ENCODE measurements around the gene CRYGB.
"Not testable (repeated sequence)": the region's sequence is repeated elsewhere in the genome, so short reads cannot be mapped to it uniquely, and the experiment has no call there.

Gene CRYGB

DNA sequence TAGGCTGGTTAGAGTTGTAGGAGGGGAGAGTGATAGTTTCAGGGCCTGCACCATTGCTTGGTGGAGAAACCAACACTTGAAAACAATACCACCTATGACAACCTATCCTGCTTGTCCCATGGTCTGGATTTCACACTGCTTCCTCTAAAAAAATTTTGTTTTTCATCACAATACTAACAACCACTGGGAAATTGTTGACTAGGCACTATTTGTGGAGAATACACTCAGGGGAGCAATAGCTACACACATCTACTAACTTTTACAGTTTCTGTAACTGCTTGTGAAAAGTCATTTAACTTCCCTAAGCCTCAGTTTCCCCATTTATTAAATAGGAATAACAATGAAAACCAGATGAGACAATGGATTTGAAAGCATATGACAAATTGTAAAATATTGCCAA is 4.1 kb upstream of the CRYGB start:
- no peaks in the 10 kb centered on the region for H3K4me1 ChIP-seq (ENCODE audit: control insufficient read depth, insufficient read depth, low read length, poor library complexity, severe bottlenecking)
- no peaks in the 10 kb centered on the region for H3K36me3 ChIP-seq (ENCODE audit: control insufficient read depth, insufficient read depth, low read length)
- no peak overlapping the region for H3K27ac ChIP-seq (ENCODE audit: low read depth, low read length, severe bottlenecking)
- H3K9me3 ChIP-seq (ENCODE audit: control insufficient read depth, low read length), result no peaks in the 10 kb centered on the region
- H3K4me3 ChIP-seq (ENCODE audit: extremely low read depth, insufficient read depth, low read length, poor library complexity, severe bottlenecking), result no peak overlapping the region

GRCh38 chr2:208148803-208149202 is 2.8 kb upstream of the CRYGB start:
- no peak overlapping the region for H3K27ac ChIP-seq (ENCODE audit: low read depth, low read length, severe bottlenecking)
- 29% methylated on average over 1 of the region's 2 CpGs; no CpG with 5 or more reads in 1 of the 2 experiments for WGBS, 2 experiments (ENCODE audit: insufficient coverage in 2 of 2)
- H3K36me3 ChIP-seq (ENCODE audit: control insufficient read depth, insufficient read depth, low read length), result no peaks in the 10 kb centered on the region

GRCh38 chr2:208147759-208148158 is 1.8 kb upstream of the CRYGB start:
- H3K4me1 ChIP-seq (ENCODE audit: control insufficient read depth, insufficient read depth, low read length, poor library complexity, severe bottlenecking), result no peaks in the 10 kb centered on the region
- H3K27ac ChIP-seq (ENCODE audit: low read depth, low read length, severe bottlenecking), result no peak overlapping the region
- no peaks in the 10 kb centered on the region for H3K9me3 ChIP-seq (ENCODE audit: control insufficient read depth, low read length)
- H3K4me3 ChIP-seq (ENCODE audit: extremely low read depth, insufficient read depth, low read length, poor library complexity, severe bottlenecking), result no peak overlapping the region
- no peaks in the 10 kb centered on the region for H3K36me3 ChIP-seq (ENCODE audit: control insufficient read depth, insufficient read depth, low read length)
- 79 to 88% methylated on average over 3 of the region's 3 CpGs for WGBS, 2 experiments (ENCODE audit: insufficient coverage in 2 of 2)

More at GRCh38 chr2:208148803-208149202, 2.8 kb upstream of the CRYGB start:
- Histone ChIP-seq H3K4me3 (ENCODE audit: extremely low read depth, insufficient read depth, low read length, poor library complexity, severe bottlenecking) (no peak overlapping the region), H3K4me1 (ENCODE audit: control insufficient read depth, insufficient read depth, low read length, poor library complexity, severe bottlenecking) (no peaks in the 10 kb centered on the region), H3K9me3 (ENCODE audit: control insufficient read depth, low read length) (no peaks in the 10 kb centered on the region)

GRCh38 chr2:208147008-208147407 is 1.1 kb upstream of the CRYGB start:
- H3K9me3 ChIP-seq (ENCODE audit: control insufficient read depth, low read length), result no peaks in the 10 kb centered on the region
- H3K36me3 ChIP-seq (ENCODE audit: control insufficient read depth, insufficient read depth, low read length), result no peaks in the 10 kb centered on the region
- H3K27ac ChIP-seq (ENCODE audit: low read depth, low read length, severe bottlenecking), result no peak overlapping the region
- H3K4me1 ChIP-seq (ENCODE audit: control insufficient read depth, insufficient read depth, low read length, poor library complexity, severe bottlenecking), result no peaks in the 10 kb centered on the region
- no peak overlapping the region for H3K4me3 ChIP-seq (ENCODE audit: extremely low read depth, insufficient read depth, low read length, poor library complexity, severe bottlenecking)

GRCh38 chr2:208142925-208143799 is 2.8 kb downstream of the CRYGB start:
- Histone ChIP-seq H3K27ac (ENCODE audit: low read depth, low read length, severe bottlenecking) (no peak overlapping the region), H3K9me3 (ENCODE audit: control insufficient read depth, low read length) (peaks cover 3% of the 10 kb centered on the region), H3K36me3 (ENCODE audit: control insufficient read depth, insufficient read depth, low read length) (no peaks in the 10 kb centered on the region), H3K4me3 (ENCODE audit: extremely low read depth, insufficient read depth, low read length, poor library complexity, severe bottlenecking) (no peak overlapping the region), H3K4me1 (ENCODE audit: control insufficient read depth, insufficient read depth, low read length, poor library complexity, severe bottlenecking) (no peaks in the 10 kb centered on the region)
- WGBS, 2 experiments (ENCODE audit: insufficient coverage in 2 of 2), result 65 to 66% methylated on average over 6 to 10 of the region's 14 CpGs

DNA sequence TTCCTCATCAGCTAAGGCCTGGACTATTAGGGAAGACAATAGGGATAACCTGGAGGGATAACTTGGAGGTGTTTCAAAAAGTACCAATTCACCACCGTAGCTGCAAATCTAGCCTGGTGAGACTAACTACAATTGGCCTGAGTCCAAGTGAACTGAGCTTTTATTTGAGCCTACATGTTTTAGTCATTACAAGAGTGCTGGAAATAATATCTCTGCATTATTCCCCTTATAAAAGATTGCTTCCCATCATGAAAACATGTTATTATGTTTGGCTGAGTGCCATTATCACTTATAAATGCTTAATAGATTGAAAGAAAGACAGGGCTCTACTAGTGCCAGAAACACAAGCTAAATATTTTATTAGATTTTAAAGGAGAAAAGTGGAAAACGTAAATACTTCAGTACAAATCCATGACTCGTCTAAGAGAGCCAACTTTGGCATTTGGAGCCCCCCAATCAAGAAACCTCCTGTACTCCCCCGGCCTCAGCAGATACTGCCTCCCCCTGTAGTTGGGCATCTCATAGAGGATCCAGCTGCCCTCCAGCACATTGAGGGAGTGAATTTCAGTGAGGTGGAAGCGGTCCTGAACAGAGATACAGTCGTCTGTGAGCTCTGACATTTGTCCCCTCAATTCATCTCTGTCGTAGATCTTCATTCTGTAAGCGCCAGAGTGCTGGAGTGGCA is 3.6 kb downstream of the CRYGB start:
- Histone ChIP-seq H3K9me3 (ENCODE audit: control insufficient read depth, low read length) (peaks cover 3% of the 10 kb centered on the region), H3K36me3 (ENCODE audit: control insufficient read depth, insufficient read depth, low read length) (no peaks in the 10 kb centered on the region)
- 87 to 88% methylated on average over 5 of the region's 8 CpGs for WGBS, 2 experiments (ENCODE audit: insufficient coverage in 2 of 2)

GRCh38 chr2:208139447-208139846 is 6.5 kb downstream of the CRYGB start:
- Histone ChIP-seq H3K27ac (ENCODE audit: low read depth, low read length, severe bottlenecking) (no peak overlapping the region), H3K36me3 (ENCODE audit: control insufficient read depth, insufficient read depth, low read length) (no peaks in the 10 kb centered on the region), H3K4me1 (ENCODE audit: control insufficient read depth, insufficient read depth, low read length, poor library complexity, severe bottlenecking) (no peaks in the 10 kb centered on the region), H3K9me3 (ENCODE audit: control insufficient read depth, low read length) (peaks cover 3% of the 10 kb centered on the region), H3K4me3 (ENCODE audit: extremely low read depth, insufficient read depth, low read length, poor library complexity, severe bottlenecking) (no peak overlapping the region)
- WGBS, 2 experiments (ENCODE audit: insufficient coverage in 2 of 2), result 90 to 93% methylated on average over 17 to 18 of the region's 18 CpGs

More for the DNA sequence above, 3.6 kb downstream of the CRYGB start:
- no peak overlapping the region for H3K27ac ChIP-seq (ENCODE audit: low read depth, low read length, severe bottlenecking)
- no peak overlapping the region for H3K4me3 ChIP-seq (ENCODE audit: extremely low read depth, insufficient read depth, low read length, poor library complexity, severe bottlenecking)
- no peaks in the 10 kb centered on the region for H3K4me1 ChIP-seq (ENCODE audit: control insufficient read depth, insufficient read depth, low read length, poor library complexity, severe bottlenecking)

DNA sequence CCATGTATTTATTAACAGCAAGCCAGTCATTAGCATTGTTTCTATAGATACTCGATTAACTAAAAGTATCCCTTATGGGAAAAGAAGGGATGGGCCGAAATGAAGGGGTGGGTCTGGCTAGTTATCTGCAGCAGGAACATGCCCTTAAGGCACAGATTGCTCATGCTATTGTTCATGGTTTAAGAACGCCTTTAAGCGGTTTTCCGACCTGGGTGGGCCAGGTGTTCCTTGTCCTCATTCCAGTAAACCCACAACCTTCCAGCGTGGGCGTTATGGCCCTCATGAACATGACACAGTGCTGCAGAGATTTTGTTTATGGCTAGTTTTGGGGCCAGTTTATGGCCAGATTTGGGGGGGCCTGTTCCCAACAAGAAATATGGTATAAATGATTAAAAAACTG is 7.6 kb downstream of the CRYGB start:
- not testable (repeated sequence) for H3K9me3 ChIP-seq (ENCODE audit: control insufficient read depth, low read length); H3K27ac ChIP-seq (ENCODE audit: low read depth, low read length, severe bottlenecking); H3K36me3 ChIP-seq (ENCODE audit: control insufficient read depth, insufficient read depth, low read length); H3K4me3 ChIP-seq (ENCODE audit: extremely low read depth, insufficient read depth, low read length, poor library complexity, severe bottlenecking); H3K4me1 ChIP-seq (ENCODE audit: control insufficient read depth, insufficient read depth, low read length, poor library complexity, severe bottlenecking)
- 100% methylated on average over 3 of the region's 7 CpGs for WGBS, 2 experiments (ENCODE audit: insufficient coverage in 2 of 2)

DNA sequence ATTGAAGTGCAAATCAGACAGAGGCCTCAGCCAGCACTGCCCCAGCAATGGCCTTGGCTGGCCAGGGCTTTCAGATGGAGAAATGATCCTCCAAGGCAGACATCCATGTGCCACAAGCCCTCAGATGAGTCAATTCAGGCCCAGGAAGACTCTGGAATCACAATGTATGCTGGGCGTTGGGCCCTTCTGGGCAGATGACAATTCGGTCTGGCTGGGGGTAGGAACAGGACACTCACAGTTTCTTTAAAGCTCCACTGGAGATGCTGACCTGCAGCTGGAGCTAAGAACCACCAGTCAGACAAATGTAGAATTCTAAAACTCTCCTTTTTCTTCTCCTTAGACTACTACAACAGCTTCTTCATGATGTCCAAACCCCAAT is 9.3 kb downstream of the CRYGB start:
- whole genome bisulfite sequencing, 2 experiments (ENCODE audit: insufficient coverage in 2 of 2), result 90 to 92% methylated on average over 2 of the region's 2 CpGs
- Histone ChIP-seq H3K4me3 (ENCODE audit: extremely low read depth, insufficient read depth, low read length, poor library complexity, severe bottlenecking) (no peak overlapping the region), H3K27ac (ENCODE audit: low read depth, low read length, severe bottlenecking) (no peak overlapping the region), H3K36me3 (ENCODE audit: control insufficient read depth, insufficient read depth, low read length) (no peaks in the 10 kb centered on the region), H3K9me3 (ENCODE audit: control insufficient read depth, low read length) (peaks cover 3% of the 10 kb centered on the region), H3K4me1 (ENCODE audit: control insufficient read depth, insufficient read depth, low read length, poor library complexity, severe bottlenecking) (no peaks in the 10 kb centered on the region)

DNA sequence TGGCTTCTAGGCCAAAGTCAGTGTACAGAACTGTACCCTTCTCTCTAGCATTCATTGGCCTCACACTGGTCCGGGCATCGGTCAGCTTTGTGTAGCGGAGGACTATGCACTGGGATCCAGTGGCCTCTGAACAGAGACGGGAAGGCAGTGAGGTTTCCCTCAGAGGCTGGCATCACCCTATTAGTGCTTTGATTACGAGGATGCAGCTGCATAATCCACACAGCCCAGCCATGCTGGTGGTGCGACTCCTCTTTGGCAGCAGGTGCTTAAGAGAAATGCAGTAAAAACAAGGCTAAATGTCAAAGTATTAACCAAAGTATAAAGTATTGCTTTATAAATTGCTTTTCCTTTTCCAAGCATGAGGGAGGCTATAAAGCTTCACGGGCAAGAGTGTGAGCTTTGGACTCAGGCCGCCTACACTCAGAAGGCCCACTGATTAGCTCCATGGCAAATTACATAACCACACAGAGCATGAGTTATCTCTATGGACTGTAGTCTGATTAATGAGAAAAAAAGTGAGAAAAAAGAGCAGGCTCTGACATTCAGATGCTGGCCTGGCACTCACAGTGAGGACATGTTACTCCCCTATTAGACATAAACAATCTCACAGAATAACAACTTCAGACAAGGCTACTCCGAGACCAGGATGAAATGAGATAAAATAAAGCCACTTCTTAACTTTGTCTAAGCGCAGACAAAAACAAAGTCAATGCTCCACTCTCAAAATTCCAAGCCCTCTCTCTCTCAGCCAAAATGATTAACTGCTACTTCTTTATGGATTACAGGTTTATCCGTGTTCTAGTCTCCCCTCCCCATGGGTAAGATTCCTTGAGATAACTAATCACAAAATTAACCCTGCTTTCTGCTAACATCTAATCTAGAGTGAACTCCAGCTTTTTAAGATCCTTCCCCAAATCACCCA is 9.9 kb downstream of the CRYGB start:
- H3K36me3 ChIP-seq (ENCODE audit: control insufficient read depth, insufficient read depth, low read length), result no peaks in the 10 kb centered on the region
- no peaks in the 10 kb centered on the region for H3K4me1 ChIP-seq (ENCODE audit: control insufficient read depth, insufficient read depth, low read length, poor library complexity, severe bottlenecking)
- H3K4me3 ChIP-seq (ENCODE audit: extremely low read depth, insufficient read depth, low read length, poor library complexity, severe bottlenecking), result no peak overlapping the region
- H3K27ac ChIP-seq (ENCODE audit: low read depth, low read length, severe bottlenecking), result no peak overlapping the region
- peaks cover 3% of the 10 kb centered on the region for H3K9me3 ChIP-seq (ENCODE audit: control insufficient read depth, low read length)
- WGBS, 2 experiments (ENCODE audit: insufficient coverage in 2 of 2), result 86 to 98% methylated on average over 7 to 8 of the region's 11 CpGs
